Stomach (tissue), 4 donors: ENCODE results near the gene ANKRD39.

Source experiments
- CTCF ChIP-seq, 7 experiments: fragments of 450-650 bp in 4 of 7; fragments of 200-600 bp in 3 of 7; sonication (generic) in 3 of 7; IDR thresholded peaks; one replicate each; pipeline ENCODE4 v1.5.1; 2016 to 2019; ENCODE audit warnings: antibody characterized with exemption in 7 of 7, control low read depth in 2 of 7, mild to moderate bottlenecking in 1 of 7
- EP300 ChIP-seq: sonication (generic); formaldehyde crosslinking; IDR thresholded peaks from one replicate; pipeline ENCODE4 v1.6.1; 2017; ENCODE audit warnings: antibody characterized with exemption
- POLR2A ChIP-seq, 4 donors: fragments of 450-650 bp; IDR thresholded peaks; one replicate each; pipeline ENCODE4 v1.6.1; 2016; ENCODE audit warnings: antibody characterized with exemption in 4 of 4, control low read depth in 2 of 4, mild to moderate bottlenecking in 1 of 4, moderate library complexity in 1 of 4
- POLR2AphosphoS5 ChIP-seq, 3 donors: sonication (generic); formaldehyde crosslinking; IDR thresholded peaks; one replicate each; pipeline ENCODE4 v1.6.1; 2016; ENCODE audit warnings: antibody characterized with exemption in 3 of 3

GRCh38 chr2:96822786-96823185 lies 35.0 kb downstream of the ANKRD39 start:
- no peak for TF ChIP-seq POLR2A (IDR thresholded peaks at IDR 0.05)
- TF ChIP-seq CTCF (IDR thresholded peaks at IDR 0.05): no peak
- no peak for TF ChIP-seq POLR2AphosphoS5 (IDR thresholded peaks at IDR 0.05)
- no peak for TF ChIP-seq EP300
